Loucy (cell line): ENCODE results near the gene PDIA4.
A peak's percentile ranks its signal among the peaks of the same experiment; 100 is the strongest.

Experiments used
- H2AFZ ChIP-seq: fragments of 200-600 bp; sonication (generic); 2 replicates; pipeline ENCODE4 v1.6.0; 2016; ENCODE audit warnings: antibody characterized with exemption, mild to moderate bottlenecking, low read length, moderate library complexity
- H3F3A ChIP-seq: fragments of 200-600 bp; 2 replicates; pipeline ENCODE4 v1.6.0; 2016; ENCODE audit warnings: antibody characterized with exemption, low read depth, mild to moderate bottlenecking
- H3K27me3 ChIP-seq: fragments of 200-600 bp; sonication (generic); 2 replicates; pipeline ENCODE4 v1.6.1; 2014; ENCODE audit warnings: low read length, mild to moderate bottlenecking; ENCODE audit not compliant: insufficient read depth, poor library complexity, severe bottlenecking
- H3K36me3 ChIP-seq: fragments of 200-600 bp; sonication (generic); 2 replicates; pipeline ENCODE4 v1.6.1; 2016; ENCODE audit warnings: low read length; ENCODE audit not compliant: insufficient read depth
- H3K4me1 ChIP-seq: fragments of 200-600 bp; sonication (generic); 2 replicates; pipeline ENCODE4 v1.5.1; 2014; ENCODE audit warnings: low read length, mild to moderate bottlenecking; ENCODE audit not compliant: insufficient read depth, poor library complexity, severe bottlenecking
- H3K4me2 ChIP-seq: fragments of 200-600 bp; sonication (generic); 2 replicates; pipeline ENCODE4 v1.6.0; 2014; ENCODE audit warnings: antibody characterized with exemption, low read length, low read depth, mild to moderate bottlenecking; ENCODE audit not compliant: poor library complexity, severe bottlenecking
- H3K4me3 ChIP-seq: fragments of 200-600 bp; sonication (generic); 2 replicates; pipeline ENCODE4 v1.5.1; 2014; ENCODE audit warnings: low read length, mild to moderate bottlenecking, mixed read lengths; ENCODE audit not compliant: poor library complexity, severe bottlenecking
- H3K79me2 ChIP-seq: fragments of 200-600 bp; sonication (generic); 2 replicates; pipeline ENCODE4 v1.6.1; 2014; ENCODE audit warnings: low read length; ENCODE audit not compliant: insufficient read depth
- H3K9ac ChIP-seq: fragments of 200-600 bp; sonication (generic); 2 replicates; pipeline ENCODE4 v1.6.0; 2014; ENCODE audit warnings: mild to moderate bottlenecking, low read depth, low read length, moderate library complexity; ENCODE audit not compliant: poor library complexity, severe bottlenecking
- H3K9me2 ChIP-seq: fragments of 200-600 bp; sonication (generic); replicated peaks from 2 replicates; pipeline ENCODE4 v1.6.1; 2016; ENCODE audit warnings: low read depth, low read length, mixed read lengths
- H3K9me3 ChIP-seq: fragments of 200-600 bp; sonication (generic); 2 replicates; pipeline ENCODE4 v1.6.1; 2014; ENCODE audit warnings: mild to moderate bottlenecking, antibody characterized with exemption, low read length, low read depth; ENCODE audit not compliant: insufficient read depth
- H4K20me1 ChIP-seq: fragments of 200-600 bp; sonication (generic); 2 replicates; pipeline ENCODE4 v1.6.0; 2014; ENCODE audit warnings: antibody characterized with exemption, low read length, mild to moderate bottlenecking; ENCODE audit not compliant: insufficient read depth, poor library complexity, severe bottlenecking
- EZH2phosphoT487 ChIP-seq: fragments of 200-600 bp; IDR thresholded peaks from 2 replicates; pipeline ENCODE4 v1.6.1; 2018; ENCODE audit warnings: antibody characterized with exemption, mild to moderate bottlenecking, moderate library complexity, borderline replicate concordance
- TF ChIP-seq, protein P1 (sequence below): fragments of 200-600 bp; sonication (generic); conservative IDR thresholded peaks from 2 replicates; pipeline ENCODE4 v1.5.1; 2014; ENCODE audit warnings: mild to moderate bottlenecking, antibody characterized with exemption, low read length

The PDIA4 gene

DNA sequence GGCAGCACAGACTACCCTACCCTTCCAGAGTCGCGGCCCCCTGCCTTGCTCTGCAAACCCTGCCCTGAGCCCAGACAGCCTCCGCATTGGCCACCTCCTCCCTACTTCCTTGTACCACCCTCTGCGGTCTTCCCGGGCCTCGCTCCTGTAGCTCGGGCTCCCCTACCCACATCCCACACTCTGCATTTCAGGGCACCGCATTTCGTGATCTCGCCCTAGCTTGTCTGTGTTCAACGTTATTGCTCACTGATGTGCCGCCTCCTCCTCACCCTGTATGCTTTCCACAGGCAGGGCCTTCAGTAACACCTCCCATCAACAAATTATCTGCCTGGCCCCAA, 6.6 kb downstream of the PDIA4 start:
- Histone ChIP-seq H3F3A (no peaks in the 10 kb centered on the region), H3K9me2 (no peaks in the 10 kb centered on the region), H3K27me3 (no peaks in the 10 kb centered on the region), H2AFZ (no peak overlapping the region), H4K20me1 (peaks cover 36% of the 10 kb centered on the region), H3K4me3 (no peak overlapping the region), H3K9ac (no peak overlapping the region), H3K79me2 (peaks cover 65% of the 10 kb centered on the region), H3K4me1 (peaks cover 35% of the 10 kb centered on the region), H3K4me2 (peak overlapping the region; percentile 10), H3K9me3 (no peaks in the 10 kb centered on the region), H3K36me3 (peaks cover 19% of the 10 kb centered on the region; the same call in 1 of the 2 replicates)
- TF ChIP-seq EZH2phosphoT487 = no peak
- TF ChIP-seq, protein P1, sequence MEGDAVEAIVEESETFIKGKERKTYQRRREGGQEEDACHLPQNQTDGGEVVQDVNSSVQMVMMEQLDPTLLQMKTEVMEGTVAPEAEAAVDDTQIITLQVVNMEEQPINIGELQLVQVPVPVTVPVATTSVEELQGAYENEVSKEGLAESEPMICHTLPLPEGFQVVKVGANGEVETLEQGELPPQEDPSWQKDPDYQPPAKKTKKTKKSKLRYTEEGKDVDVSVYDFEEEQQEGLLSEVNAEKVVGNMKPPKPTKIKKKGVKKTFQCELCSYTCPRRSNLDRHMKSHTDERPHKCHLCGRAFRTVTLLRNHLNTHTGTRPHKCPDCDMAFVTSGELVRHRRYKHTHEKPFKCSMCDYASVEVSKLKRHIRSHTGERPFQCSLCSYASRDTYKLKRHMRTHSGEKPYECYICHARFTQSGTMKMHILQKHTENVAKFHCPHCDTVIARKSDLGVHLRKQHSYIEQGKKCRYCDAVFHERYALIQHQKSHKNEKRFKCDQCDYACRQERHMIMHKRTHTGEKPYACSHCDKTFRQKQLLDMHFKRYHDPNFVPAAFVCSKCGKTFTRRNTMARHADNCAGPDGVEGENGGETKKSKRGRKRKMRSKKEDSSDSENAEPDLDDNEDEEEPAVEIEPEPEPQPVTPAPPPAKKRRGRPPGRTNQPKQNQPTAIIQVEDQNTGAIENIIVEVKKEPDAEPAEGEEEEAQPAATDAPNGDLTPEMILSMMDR = no peak

DNA sequence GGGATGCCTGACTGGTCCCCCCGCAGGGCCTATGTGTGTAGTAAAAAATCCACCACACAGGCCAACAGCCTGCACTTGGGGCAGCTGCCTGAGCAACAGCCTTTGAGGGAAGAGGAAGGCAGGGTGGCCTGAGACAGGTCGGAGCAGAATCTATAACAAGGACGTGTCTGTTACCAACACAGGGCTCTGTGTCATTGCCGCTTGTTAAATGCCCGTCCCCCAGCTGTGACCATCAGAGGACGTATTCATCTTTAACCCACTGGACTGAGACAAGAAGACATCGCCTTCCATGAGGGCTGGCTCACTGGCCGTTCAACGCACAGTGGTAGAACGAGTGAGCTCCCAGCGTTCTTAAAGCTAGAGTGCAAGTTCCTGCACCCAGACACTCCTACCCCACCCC, 7.8 kb downstream of the PDIA4 start:
- Histone ChIP-seq H4K20me1 (peaks cover 26% of the 10 kb centered on the region), H2AFZ (no peak overlapping the region), H3F3A (no peaks in the 10 kb centered on the region), H3K4me2 (no peak overlapping the region), H3K9me2 (no peaks in the 10 kb centered on the region), H3K79me2 (peaks cover 53% of the 10 kb centered on the region), H3K27me3 (no peaks in the 10 kb centered on the region), H3K4me1 (peaks cover 24% of the 10 kb centered on the region), H3K36me3 (peaks cover 31% of the 10 kb centered on the region; the same call in 1 of the 2 replicates), H3K9ac (no peak overlapping the region), H3K9me3 (no peaks in the 10 kb centered on the region), H3K4me3 (no peak overlapping the region)
- no peak for TF ChIP-seq EZH2phosphoT487
- TF ChIP-seq, protein P1 = no peak

DNA sequence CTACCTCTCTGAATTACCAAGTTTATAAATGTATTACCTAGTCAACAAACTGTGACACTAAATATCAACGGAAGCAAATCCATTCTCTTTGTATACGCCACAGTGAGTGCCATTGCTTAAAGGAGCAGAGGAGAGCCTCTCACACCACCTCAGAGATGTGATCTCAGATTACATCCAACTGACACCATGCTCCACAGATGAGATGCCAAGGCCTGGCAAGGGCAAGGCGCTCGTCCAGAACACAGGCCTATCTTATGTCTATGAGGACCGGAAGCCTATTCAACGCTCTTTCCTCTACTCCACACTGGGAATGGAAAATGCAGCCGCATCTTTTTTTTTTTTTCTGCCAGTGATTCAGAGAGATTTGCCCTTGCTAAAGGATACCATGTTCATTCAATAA, 11.4 kb downstream of the PDIA4 start:
- no peak overlapping the region for H2AFZ ChIP-seq
- H3K27me3 ChIP-seq = no peaks in the 10 kb centered on the region
- H3K36me3 ChIP-seq = peaks cover 66% of the 10 kb centered on the region; the same call in 1 of the 2 replicates
- TF ChIP-seq, protein P1 = no peak
- no peaks in the 10 kb centered on the region for H4K20me1 ChIP-seq
- no peak overlapping the region for H3K9ac ChIP-seq
- H3K4me1 ChIP-seq = no peaks in the 10 kb centered on the region
- H3F3A ChIP-seq = no peaks in the 10 kb centered on the region
- no peak overlapping the region for H3K4me2 ChIP-seq
- peaks cover 18% of the 10 kb centered on the region; the same call in 1 of the 2 replicates for H3K79me2 ChIP-seq
- no peak overlapping the region for H3K4me3 ChIP-seq
- no peaks in the 10 kb centered on the region for H3K9me2 ChIP-seq
- H3K9me3 ChIP-seq = no peaks in the 10 kb centered on the region
